Stomach (tissue), 4 donors: ENCODE results near the gene FAM227B.

ENCODE experiments used
- POLR2A ChIP-seq, 4 donors: fragments of 450-650 bp; IDR thresholded peaks; one replicate each; pipeline ENCODE4 v1.6.1; 2016; ENCODE audit warnings: antibody characterized with exemption in 4 of 4, control low read depth in 2 of 4, mild to moderate bottlenecking in 1 of 4, moderate library complexity in 1 of 4
- POLR2AphosphoS5 ChIP-seq, 3 donors: sonication (generic); formaldehyde crosslinking; IDR thresholded peaks; one replicate each; pipeline ENCODE4 v1.6.1; 2016; ENCODE audit warnings: antibody characterized with exemption in 3 of 3
- TF ChIP-seq, protein P1 (sequence below), 7 experiments: fragments of 450-650 bp in 4 of 7; fragments of 200-600 bp in 3 of 7; sonication (generic) in 3 of 7; IDR thresholded peaks; one replicate each; pipeline ENCODE4 v1.5.1; 2016 to 2019; ENCODE audit warnings: antibody characterized with exemption in 7 of 7, control low read depth in 2 of 7, mild to moderate bottlenecking in 1 of 7

DNA sequence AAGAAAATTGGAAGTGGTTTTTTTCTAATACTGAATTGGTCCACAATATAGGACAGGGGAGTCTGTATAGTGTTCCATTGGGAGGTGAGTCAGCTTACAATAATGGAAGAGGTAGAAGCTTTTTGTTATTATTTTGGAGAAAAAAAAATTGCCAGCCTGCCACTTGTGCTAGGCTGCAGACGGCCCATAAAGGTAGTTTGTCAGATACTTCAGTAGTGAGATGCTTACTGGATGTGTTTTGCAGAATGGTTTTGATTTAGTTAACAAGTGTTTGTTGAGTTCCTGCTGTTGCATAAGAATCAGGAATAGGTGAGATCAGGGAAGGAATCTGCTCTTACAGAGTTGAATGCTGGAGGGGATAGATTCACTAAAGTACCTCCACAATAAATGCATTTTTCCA is 1.3 kb upstream of the FAM227B start:
- TF ChIP-seq, protein P1, sequence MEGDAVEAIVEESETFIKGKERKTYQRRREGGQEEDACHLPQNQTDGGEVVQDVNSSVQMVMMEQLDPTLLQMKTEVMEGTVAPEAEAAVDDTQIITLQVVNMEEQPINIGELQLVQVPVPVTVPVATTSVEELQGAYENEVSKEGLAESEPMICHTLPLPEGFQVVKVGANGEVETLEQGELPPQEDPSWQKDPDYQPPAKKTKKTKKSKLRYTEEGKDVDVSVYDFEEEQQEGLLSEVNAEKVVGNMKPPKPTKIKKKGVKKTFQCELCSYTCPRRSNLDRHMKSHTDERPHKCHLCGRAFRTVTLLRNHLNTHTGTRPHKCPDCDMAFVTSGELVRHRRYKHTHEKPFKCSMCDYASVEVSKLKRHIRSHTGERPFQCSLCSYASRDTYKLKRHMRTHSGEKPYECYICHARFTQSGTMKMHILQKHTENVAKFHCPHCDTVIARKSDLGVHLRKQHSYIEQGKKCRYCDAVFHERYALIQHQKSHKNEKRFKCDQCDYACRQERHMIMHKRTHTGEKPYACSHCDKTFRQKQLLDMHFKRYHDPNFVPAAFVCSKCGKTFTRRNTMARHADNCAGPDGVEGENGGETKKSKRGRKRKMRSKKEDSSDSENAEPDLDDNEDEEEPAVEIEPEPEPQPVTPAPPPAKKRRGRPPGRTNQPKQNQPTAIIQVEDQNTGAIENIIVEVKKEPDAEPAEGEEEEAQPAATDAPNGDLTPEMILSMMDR (IDR thresholded peaks at IDR 0.05): no peak
- TF ChIP-seq POLR2AphosphoS5 (IDR thresholded peaks at IDR 0.05) (no peak), POLR2A (IDR thresholded peaks at IDR 0.05) (no peak)
